Adrenal gland (tissue), 5 donors: ENCODE measurements around the gene CEP85L.

Source experiments
- POLR2A ChIP-seq, 2 donors: fragments of 450-650 bp; IDR thresholded peaks; one replicate each; pipeline ENCODE4 v1.6.1; 2017; ENCODE audit warnings: antibody characterized with exemption in 2 of 2, mild to moderate bottlenecking in 2 of 2, moderate library complexity in 1 of 2
- TF ChIP-seq, protein P1 (sequence below), 6 experiments: fragments of 450-650 bp in 4 of 6; fragments of 200-600 bp in 2 of 6; sonication (generic) in 1 of 6; IDR thresholded peaks; 1 replicate in 5 of 6; 2 replicates in 1 of 6; pipeline versions ENCODE4 v1.5.1 to v1.8.0; 2016 to 2021; ENCODE audit warnings: antibody characterized with exemption in 6 of 6, mild to moderate bottlenecking in 2 of 6, moderate library complexity in 1 of 6
- donor health status: DM: no; HTN: no; CAD: no.

DNA sequence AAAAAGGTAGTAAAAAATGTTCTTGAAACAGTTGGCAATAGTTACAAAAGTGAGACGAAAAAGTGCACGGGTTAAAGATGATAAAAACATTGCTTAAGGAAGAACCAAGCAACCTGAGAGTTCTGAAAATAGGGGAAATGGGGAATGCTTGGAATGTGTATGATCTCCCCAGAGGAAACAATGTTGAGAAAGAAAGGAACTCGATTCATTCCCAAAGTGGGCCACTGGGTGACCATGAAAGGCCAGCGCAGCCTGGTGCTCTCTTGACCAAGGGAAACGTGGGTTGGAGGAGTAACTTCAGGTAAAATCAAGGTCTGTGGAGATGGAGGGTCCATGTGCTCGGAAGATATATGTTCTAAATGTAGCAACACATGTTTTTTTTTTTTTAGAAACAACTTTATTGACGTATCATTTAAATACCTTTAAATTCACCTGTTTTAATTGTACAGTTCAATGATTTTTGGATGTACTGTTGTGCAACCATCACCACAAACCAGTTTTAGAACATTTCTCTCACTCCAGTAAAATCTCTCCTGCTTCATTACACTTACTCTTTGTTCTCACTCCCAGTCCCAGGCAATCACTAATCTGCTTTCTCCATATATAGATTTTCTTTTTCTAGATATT is 34.5 kb upstream of the CEP85L start:
- TF ChIP-seq, protein P1, sequence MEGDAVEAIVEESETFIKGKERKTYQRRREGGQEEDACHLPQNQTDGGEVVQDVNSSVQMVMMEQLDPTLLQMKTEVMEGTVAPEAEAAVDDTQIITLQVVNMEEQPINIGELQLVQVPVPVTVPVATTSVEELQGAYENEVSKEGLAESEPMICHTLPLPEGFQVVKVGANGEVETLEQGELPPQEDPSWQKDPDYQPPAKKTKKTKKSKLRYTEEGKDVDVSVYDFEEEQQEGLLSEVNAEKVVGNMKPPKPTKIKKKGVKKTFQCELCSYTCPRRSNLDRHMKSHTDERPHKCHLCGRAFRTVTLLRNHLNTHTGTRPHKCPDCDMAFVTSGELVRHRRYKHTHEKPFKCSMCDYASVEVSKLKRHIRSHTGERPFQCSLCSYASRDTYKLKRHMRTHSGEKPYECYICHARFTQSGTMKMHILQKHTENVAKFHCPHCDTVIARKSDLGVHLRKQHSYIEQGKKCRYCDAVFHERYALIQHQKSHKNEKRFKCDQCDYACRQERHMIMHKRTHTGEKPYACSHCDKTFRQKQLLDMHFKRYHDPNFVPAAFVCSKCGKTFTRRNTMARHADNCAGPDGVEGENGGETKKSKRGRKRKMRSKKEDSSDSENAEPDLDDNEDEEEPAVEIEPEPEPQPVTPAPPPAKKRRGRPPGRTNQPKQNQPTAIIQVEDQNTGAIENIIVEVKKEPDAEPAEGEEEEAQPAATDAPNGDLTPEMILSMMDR (IDR thresholded peaks at IDR 0.05) = no peak
- no peak for TF ChIP-seq POLR2A (IDR thresholded peaks at IDR 0.05)
